Heart left ventricle (tissue), 13 donors: ENCODE measurements around the gene SRGAP2B.
"Not testable (repeated sequence)": the region's sequence is repeated elsewhere in the genome, so short reads cannot be mapped to it uniquely, and the experiment has no call there.

ENCODE experiments used
- CTCF ChIP-seq, 12 donors: fragments of 200-600 bp; sonication (generic) in 4 of 12; IDR thresholded peaks; one replicate each; pipeline versions ENCODE4 v1.5.0 to v1.8.0; 2018 to 2022; ENCODE audit warnings: antibody characterized with exemption in 12 of 12, mild to moderate bottlenecking in 5 of 12
- POLR2A ChIP-seq, 2 donors: fragments of 450-650 bp; IDR thresholded peaks; one replicate each; pipeline ENCODE4 v1.6.1; 2017; ENCODE audit warnings: antibody characterized with exemption in 2 of 2, mild to moderate bottlenecking in 2 of 2, moderate library complexity in 2 of 2
- donor health status: ischemic (EF 13 %, LVEDD 7.1; RV severe dilation, severe dysfunction).
- donor health status: DM: no; HTN: yes; CAD: no.
- donor health status: DM: no; HTN: no; CAD: no.
- donor health status: ischemic (EF 25% LVEDD 6.9; RV normal size, moderate dysfunction).
- donor health status: ischemic (EF 25% LVEDD 5.7; RV mildly dilated, moderate dysfunction).
- donor health status: ischemic (EF 35%, LVEDD 5.7; RV mildly dilated, moderate dysfunction).
- donor health status: nonischemic (EF 11% LVEDD 7.7; RV severe dilation, severe dysfunction).
- donor health status: DM: yes; HTN: yes; CAD: no.
- donor health status: PGD.
- donor health status: ischemic (EF 29% LVEDD 5.4; RV normal size, mild dysfunction).
- donor health status: nonischemic (EF 23%, LVEDD 6.1; RV moderate dilation, normal function).

GRCh38 chr1:144917154-144918026, 177.7 kb downstream of the SRGAP2B start:
- TF ChIP-seq CTCF, POLR2A (IDR thresholded peaks at IDR 0.05): not testable (repeated sequence)
